ENCODE results near the gene KTN1.

The KTN1 gene

GRCh38 chr14:55572578-55572977 lies 7.4 kb upstream of the KTN1 start:
- no peak for DNase-seq

GRCh38 chr14:55574988-55575387 lies 5.0 kb upstream of the KTN1 start:
- no peak for DNase-seq

- DNase-seq, result no peak
Measured at GRCh38 chr14:55577229-55577628, 2.8 kb upstream of the KTN1 start.

GRCh38 chr14:55578511-55578910 lies 1.5 kb upstream of the KTN1 start:
- no peak for DNase-seq

GRCh38 chr14:55580470-55581341 lies 699 bp downstream of the KTN1 start:
- peak; percentile 42 for DNase-seq

- DNase-seq, result no peak
Measured at GRCh38 chr14:55581342-55581771, 1.4 kb downstream of the KTN1 start.

GRCh38 chr14:55582746-55583145 lies 2.7 kb downstream of the KTN1 start:
- no peak for DNase-seq

GRCh38 chr14:55583942-55584468 lies 4.0 kb downstream of the KTN1 start:
- no peak for DNase-seq

- peak; percentile 37 for DNase-seq
Measured at GRCh38 chr14:55585854-55586253, 5.8 kb downstream of the KTN1 start.

GRCh38 chr14:55586411-55586810 lies 6.4 kb downstream of the KTN1 start:
- no peak for DNase-seq

- no peak for DNase-seq
Measured at GRCh38 chr14:55587847-55588246, 7.8 kb downstream of the KTN1 start.

- peak; percentile 67 for DNase-seq
Measured at GRCh38 chr14:55588259-55588699, 8.3 kb downstream of the KTN1 start.

GRCh38 chr14:55589171-55589570 lies 9.2 kb downstream of the KTN1 start:
- DNase-seq, result no peak

GRCh38 chr14:55592436-55592835 lies 12.4 kb downstream of the KTN1 start:
- no peak for DNase-seq

GRCh38 chr14:55593698-55594097 lies 13.7 kb downstream of the KTN1 start:
- no peak for DNase-seq

GRCh38 chr14:55599250-55599879 lies 19.4 kb downstream of the KTN1 start:
- no peak for DNase-seq

- DNase-seq, result peak; percentile 67
Measured at GRCh38 chr14:55600784-55601561, 21.0 kb downstream of the KTN1 start.

GRCh38 chr14:55603401-55603953 lies 23.5 kb downstream of the KTN1 start:
- DNase-seq, result no peak

GRCh38 chr14:55604488-55604887 lies 24.5 kb downstream of the KTN1 start:
- no peak for DNase-seq

GRCh38 chr14:55604900-55605418 lies 25.0 kb downstream of the KTN1 start:
- DNase-seq, result no peak

GRCh38 chr14:55605793-55606192 lies 25.8 kb downstream of the KTN1 start:
- peak; percentile 29 for DNase-seq

- DNase-seq, result no peak
Measured at GRCh38 chr14:55607386-55607785, 27.4 kb downstream of the KTN1 start.

GRCh38 chr14:55609681-55610080 lies 29.7 kb downstream of the KTN1 start:
- peak; percentile 81 for DNase-seq

Measured in fibroblast of skin of right quadriceps (primary cell).